H1 (cell line): Measurements from ENCODE around the gene RFFL. TPM values are rescaled to one million over a fixed set of nuclear protein-coding genes. Genes with fewer than 3 reads are reported as not detected.

Source experiments
- CTCF ChIA-PET: fragments of 300-600 bp; sonication (Branson Sonifier 250); formaldehyde crosslinking; loops from one replicate; lab custom pipeline; 2021; ENCODE audit not compliant: partially characterized antibody; lab: Charles Lee
- POLR2A ChIA-PET: fragments of 300-600 bp; sonication (Branson Sonifier 250); formaldehyde crosslinking; loops from one replicate; lab custom pipeline; 2021; ENCODE audit warnings: inconsistent platforms; ENCODE audit not compliant: partially characterized antibody; lab: Charles Lee
- DNase-seq, 2 experiments: peaks; one replicate each; pipeline versions ENCODE4 v3.0.0 to v3.0.0-alpha.2; 2010 to 2022; ENCODE audit warnings: low spot score in 2 of 2, low read depth in 1 of 2, mixed read lengths in 1 of 2
- FAIRE-seq: peaks from 2 replicates; lab custom pipeline; 2011; peaks lifted over from hg19 to GRCh38; lab: Jason Lieb, UNC
- H2AFZ ChIP-seq: 2 replicates; pipeline ENCODE4 v1.8.1; 2012; ENCODE audit warnings: low read length, inconsistent platforms
- H2AK5ac ChIP-seq: 2 replicates; pipeline ENCODE4 v1.6.1; 2013; ENCODE audit warnings: low read depth, low read length
- H2BK120ac ChIP-seq: replicated peaks from 2 replicates; pipeline ENCODE3; 2013; ENCODE audit warnings: low read depth, low read length, inconsistent platforms
- H2BK12ac ChIP-seq: 2 replicates; pipeline ENCODE4 v1.6.1; 2013; ENCODE audit warnings: low read depth, low read length
- H2BK15ac ChIP-seq: 2 replicates; pipeline ENCODE4 v1.6.1; 2013; ENCODE audit warnings: low read length
- H2BK20ac ChIP-seq: 2 replicates; pipeline ENCODE4 v1.6.1; 2013; ENCODE audit warnings: low read length
- H2BK5ac ChIP-seq: 2 replicates; pipeline ENCODE4 v1.6.1; 2013; ENCODE audit warnings: low read depth, low read length
- H3K14ac ChIP-seq: 2 replicates; pipeline ENCODE4 v1.6.1; 2013; ENCODE audit warnings: inconsistent platforms; ENCODE audit not compliant: insufficient read length
- H3K18ac ChIP-seq: 2 replicates; pipeline ENCODE4 v1.6.1; 2013; ENCODE audit warnings: low read length; ENCODE audit errors: extremely low read depth
- H3K23ac ChIP-seq: 2 replicates; pipeline ENCODE4 v1.6.1; 2013; ENCODE audit warnings: inconsistent platforms; ENCODE audit not compliant: insufficient read length
- H3K23me2 ChIP-seq: 2 replicates; pipeline ENCODE4 v1.6.1; 2013; ENCODE audit warnings: low read depth, low read length
- H3K27ac ChIP-seq: 2 replicates; pipeline ENCODE4 v1.6.1; 2011; ENCODE audit warnings: low read depth, low read length, inconsistent platforms
- H3K27me3 ChIP-seq, 4 experiments: replicated peaks in 1 of 4; 1 replicate in 1 of 4; 2 replicates in 3 of 4; pipeline versions ENCODE4 v1.6.1 to v1.8.1; 2011 to 2013; ENCODE audit warnings: low read length in 3 of 4, mild to moderate bottlenecking in 3 of 4, inconsistent platforms in 2 of 4, mixed read lengths in 2 of 4, moderate library complexity in 1 of 4; ENCODE audit not compliant: control insufficient read depth in 3 of 4, insufficient read depth in 3 of 4; ENCODE audit errors: extremely low read depth in 1 of 4
- H3K36me3 ChIP-seq, 4 experiments: 2 replicates each; pipeline versions ENCODE4 v1.6.1 to v1.8.1; 2011 to 2013; ENCODE audit warnings: mild to moderate bottlenecking in 4 of 4, low read length in 3 of 4, moderate library complexity in 2 of 4, control low read depth in 1 of 4, inconsistent platforms in 1 of 4; ENCODE audit not compliant: insufficient read depth in 4 of 4, control insufficient read depth in 2 of 4
- H3K4ac ChIP-seq: replicated peaks from 2 replicates; pipeline ENCODE3; 2013; ENCODE audit warnings: low read length, low read depth, mixed read lengths, inconsistent platforms; ENCODE audit not compliant: insufficient read length
- H3K4me1 ChIP-seq, 4 experiments: replicated peaks in 1 of 4; 1 replicate in 1 of 4; 2 replicates in 3 of 4; pipeline versions ENCODE4 v1.6.1 to v1.8.1; 2011 to 2013; ENCODE audit warnings: low read length in 3 of 4, inconsistent platforms in 2 of 4, mixed read lengths in 1 of 4; ENCODE audit not compliant: insufficient read depth in 4 of 4, control insufficient read depth in 3 of 4
- H3K4me2 ChIP-seq, 2 experiments: 2 replicates each; pipeline versions ENCODE4 v1.6.1 to v1.8.1; 2011 to 2013; ENCODE audit warnings: low read depth in 2 of 2, low read length in 2 of 2, control low read depth in 1 of 2, inconsistent platforms in 1 of 2, mild to moderate bottlenecking in 1 of 2; ENCODE audit not compliant: insufficient read depth in 1 of 2
- H3K4me3 ChIP-seq, 4 experiments: fragments of 200-600, 300-600 bp in 1 of 4; sonication (generic), shearing (Covaris generic), sonication (Bioruptor Twin) in 1 of 4; 2 replicates each; pipeline versions ENCODE4 v1.5.1 to v1.8.1; 2011 to 2016; ENCODE audit warnings: low read length in 4 of 4, low read depth in 3 of 4, control low read depth in 2 of 4, inconsistent platforms in 2 of 4, mild to moderate bottlenecking in 2 of 4, mixed read lengths in 1 of 4, moderate library complexity in 1 of 4; ENCODE audit not compliant: insufficient read depth in 2 of 4; ENCODE audit errors: extremely low read depth in 1 of 4
- H3K56ac ChIP-seq: replicated peaks from 2 replicates; pipeline ENCODE3; 2013; ENCODE audit warnings: low read depth, mild to moderate bottlenecking, mixed read lengths, low read length, inconsistent platforms; ENCODE audit not compliant: insufficient read length
- H3K79me1 ChIP-seq: 2 replicates; pipeline ENCODE4 v1.6.1; 2013; ENCODE audit warnings: low read depth, low read length, control low read depth
- H3K79me2 ChIP-seq, 2 experiments: 2 replicates each; pipeline versions ENCODE4 v1.6.1 to v1.8.1; 2012 to 2013; ENCODE audit warnings: low read length in 2 of 2, mild to moderate bottlenecking in 2 of 2, inconsistent platforms in 1 of 2; ENCODE audit not compliant: insufficient read depth in 2 of 2, control insufficient read depth in 1 of 2
- H3K9ac ChIP-seq, 4 experiments: replicated peaks in 1 of 4; 1 replicate in 1 of 4; 2 replicates in 3 of 4; pipeline versions ENCODE4 v1.6.1 to v1.8.1; 2011 to 2013; ENCODE audit warnings: low read depth in 3 of 4, low read length in 3 of 4, control low read depth in 2 of 4, mild to moderate bottlenecking in 2 of 4, moderate library complexity in 2 of 4, inconsistent platforms in 1 of 4; ENCODE audit errors: extremely low read depth in 1 of 4
- H3K9me3 ChIP-seq, 2 experiments: 2 replicates each; pipeline versions ENCODE4 v1.6.1 to v1.8.1; 2012 to 2013; ENCODE audit warnings: mild to moderate bottlenecking in 2 of 2, moderate library complexity in 2 of 2, control low read depth in 1 of 2, inconsistent platforms in 1 of 2, low read depth in 1 of 2, low read length in 1 of 2, mixed read lengths in 1 of 2; ENCODE audit not compliant: insufficient read depth in 2 of 2
- H4K20me1 ChIP-seq, 2 experiments: replicated peaks in 1 of 2; 2 replicates each; pipeline versions ENCODE3 to v1.8.1; 2011 to 2013; ENCODE audit warnings: inconsistent platforms in 2 of 2, low read length in 2 of 2, mild to moderate bottlenecking in 1 of 2; ENCODE audit not compliant: insufficient read depth in 2 of 2, control insufficient read depth in 1 of 2
- H4K5ac ChIP-seq: 2 replicates; pipeline ENCODE4 v1.6.1; 2013; ENCODE audit warnings: low read length, low read depth, mixed read lengths, inconsistent platforms; ENCODE audit not compliant: insufficient read length
- H4K8ac ChIP-seq: 2 replicates; pipeline ENCODE4 v1.8.0; 2013; ENCODE audit warnings: mild to moderate bottlenecking, moderate library complexity, low read length, inconsistent platforms; ENCODE audit not compliant: insufficient read depth; ENCODE audit errors: extremely low read depth
- H4K91ac ChIP-seq: replicated peaks from 2 replicates; pipeline ENCODE3; 2013; ENCODE audit warnings: low read length, mixed read lengths, inconsistent platforms; ENCODE audit not compliant: insufficient read length
- CHD1 ChIP-seq: IDR thresholded peaks from 2 replicates; pipeline ENCODE4 v1.6.1; 2012; ENCODE audit warnings: low read depth, low read length, improper control_type of control experiment
- EZH2 ChIP-seq: fragments of 200-600 bp; sonication (generic); IDR thresholded peaks from 2 replicates; pipeline ENCODE4 v1.7.1; 2012; ENCODE audit warnings: low read depth, mild to moderate bottlenecking, moderate library complexity, low read length, inconsistent platforms; ENCODE audit not compliant: severe bottlenecking
- GABPA ChIP-seq: IDR thresholded peaks from 2 replicates; pipeline ENCODE4 v1.6.1; 2011; ENCODE audit warnings: mild to moderate bottlenecking, low read length, moderate library complexity, borderline replicate concordance; ENCODE audit not compliant: insufficient read depth
- GTF2F1 ChIP-seq: IDR thresholded peaks from 2 replicates; pipeline ENCODE4 v1.6.1; 2012; ENCODE audit warnings: low read depth, low read length, improper control_type of control experiment, borderline replicate concordance
- HDAC6 ChIP-seq: IDR thresholded peaks from one replicate; pipeline ENCODE4 v1.7.1; 2012; ENCODE audit warnings: low read depth, mild to moderate bottlenecking, inconsistent platforms, low read length, moderate library complexity
- NANOG ChIP-seq: IDR thresholded peaks from 2 replicates; pipeline ENCODE4 v1.6.1; 2011; ENCODE audit warnings: low read length, low read depth, mild to moderate bottlenecking, inconsistent platforms; ENCODE audit not compliant: insufficient read depth, poor library complexity, severe bottlenecking
- SIRT6 ChIP-seq: IDR thresholded peaks from one replicate; pipeline ENCODE4 v1.7.1; 2012; ENCODE audit warnings: low read length, inconsistent platforms
- TAF1 ChIP-seq: IDR thresholded peaks from 2 replicates; pipeline ENCODE4 v1.6.1; 2011; ENCODE audit warnings: mild to moderate bottlenecking, low read depth, low read length
- TCF12 ChIP-seq: IDR thresholded peaks from 2 replicates; pipeline ENCODE4 v1.6.1; 2011; ENCODE audit warnings: low read depth, mild to moderate bottlenecking, low read length
- WGBS, 2 experiments: shearing (Covaris generic) in 1 of 2; methylation state at CpG; one replicate each; pipeline versions ENCODE4 v1.1.6 to v1.1.7; 2013 to 2015; ENCODE audit warnings: low lambda C conversion rate in 2 of 2, mixed read lengths in 2 of 2, inconsistent platforms in 1 of 2, low coverage in 1 of 2, missing lambda C conversion rate in 1 of 2; ENCODE audit not compliant: insufficient replicate concordance in 2 of 2, insufficient coverage in 1 of 2, insufficient read length in 1 of 2; ENCODE audit errors: extremely low coverage in 1 of 2, missing lambda C conversion rate in 1 of 2; 5-methylcytosine and 5-hydroxymethylcytosine counted together
- polyA plus RNA-seq, 7 experiments: library from polyadenylated mRNA; depleted of rRNA in 3 of 7; stranded (reverse) in 5 of 7; unstranded in 2 of 7; fragments of >200 nt in 5 of 7; fragments of 200-250 nt in 2 of 7; gene quantifications; 1 replicate in 5 of 7; 2 replicates in 1 of 7; 4 replicates in 1 of 7; pipeline versions ENCODE4 v1.2.1 to v1.2.3, GENCODE V29; 2011 to 2013; ENCODE audit warnings: missing spikeins in 2 of 7, mixed read lengths in 2 of 7
- total RNA-seq: library from RNA; stranded (reverse); fragmentation: NEBNext Ultra II Directional; extraction: Animal tissue kit (Norgen Biotek cat#: 25700); gene quantifications from 2 replicates; pipeline ENCODE4 v1.2.1, GENCODE V29; 2021
- TF ChIP-seq, protein P1 (sequence below), 3 experiments: IDR thresholded peaks; 1 replicate in 2 of 3; 2 replicates in 1 of 3; pipeline versions ENCODE4 v1.5.1 to v1.6.1; 2011; ENCODE audit warnings: low read length in 3 of 3, mild to moderate bottlenecking in 3 of 3, inconsistent platforms in 2 of 3, low read depth in 1 of 3, moderate library complexity in 1 of 3; ENCODE audit not compliant: insufficient read depth in 1 of 3; ENCODE audit errors: control extremely low read depth in 1 of 3

RFFL gene
- total and polyA plus RNA-seq, 2 of the 8 experiments (the other 6 are each of a cell fraction or from before 2014, with no cell fraction given), result 14.0 to 24.5 TPM

- Histone ChIP-seq H3K4me1 (no peaks in the 10 kb centered on the region), H4K20me1 (no peaks in the 10 kb centered on the region), H2BK120ac (no peak overlapping the region), H4K8ac (no peak overlapping the region), H2AFZ (no peak overlapping the region), H3K9me3 (no peaks in the 10 kb centered on the region), H3K36me3 (no peaks in the 10 kb centered on the region), H3K27ac (no peak overlapping the region), H2BK15ac (no peak overlapping the region), H3K9ac (0 out of 7 replicates have a peak overlapping the region, but pooled peaks of 1 of the 4 experiments have one; percentile 21), H3K23ac (peak overlapping the region; percentile 73), H3K4ac (peak overlapping the region; percentile 69), H4K5ac (no peak overlapping the region), H3K27me3 (no peaks in the 10 kb centered on the region), H3K4me3 (no peak overlapping the region), H3K14ac (no peak overlapping the region), H2BK5ac (no peak overlapping the region), H2BK12ac (no peak overlapping the region), H3K18ac (no peak overlapping the region), H3K79me1 (no peaks in the 10 kb centered on the region), H4K91ac (no peak overlapping the region), H3K56ac (no peak overlapping the region), H2AK5ac (no peak overlapping the region), H3K79me2 (no peaks in the 10 kb centered on the region), H3K4me2 (no peak overlapping the region), H2BK20ac (no peak overlapping the region), H3K23me2 (no peaks in the 10 kb centered on the region; the same call in 1 of the 2 replicates)
- no peak for FAIRE-seq
- ChIA-PET POLR2A (no interaction called here), CTCF (interaction anchor here (1.0 kb wide), 3 partner anchors 11 to 93 kb away, joined by 3 to 4 read pairs (median 3); no protein-coding TSS in a partner anchor)
- WGBS, 2 experiments, result 85% methylated on average over 3 of the region's 3 CpGs; no CpG with 5 or more reads in 1 of the 2 experiments
- no peak for DNase-seq
- TF ChIP-seq EZH2 (no peak), TAF1 (no peak), TCF12 (no peak), NANOG (no peak), CHD1 (no peak), GTF2F1 (no peak), GABPA (no peak), SIRT6 (no peak), HDAC6 (no peak)
- TF ChIP-seq, protein P1, sequence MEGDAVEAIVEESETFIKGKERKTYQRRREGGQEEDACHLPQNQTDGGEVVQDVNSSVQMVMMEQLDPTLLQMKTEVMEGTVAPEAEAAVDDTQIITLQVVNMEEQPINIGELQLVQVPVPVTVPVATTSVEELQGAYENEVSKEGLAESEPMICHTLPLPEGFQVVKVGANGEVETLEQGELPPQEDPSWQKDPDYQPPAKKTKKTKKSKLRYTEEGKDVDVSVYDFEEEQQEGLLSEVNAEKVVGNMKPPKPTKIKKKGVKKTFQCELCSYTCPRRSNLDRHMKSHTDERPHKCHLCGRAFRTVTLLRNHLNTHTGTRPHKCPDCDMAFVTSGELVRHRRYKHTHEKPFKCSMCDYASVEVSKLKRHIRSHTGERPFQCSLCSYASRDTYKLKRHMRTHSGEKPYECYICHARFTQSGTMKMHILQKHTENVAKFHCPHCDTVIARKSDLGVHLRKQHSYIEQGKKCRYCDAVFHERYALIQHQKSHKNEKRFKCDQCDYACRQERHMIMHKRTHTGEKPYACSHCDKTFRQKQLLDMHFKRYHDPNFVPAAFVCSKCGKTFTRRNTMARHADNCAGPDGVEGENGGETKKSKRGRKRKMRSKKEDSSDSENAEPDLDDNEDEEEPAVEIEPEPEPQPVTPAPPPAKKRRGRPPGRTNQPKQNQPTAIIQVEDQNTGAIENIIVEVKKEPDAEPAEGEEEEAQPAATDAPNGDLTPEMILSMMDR (IDR thresholded peaks at IDR 0.05; ENCODE audit: control extremely low read depth in 1 of 3, insufficient read depth in 1 of 3, low read depth in 1 of 3, low read length in 3 of 3), result no peak
Observed at GRCh38 chr17:35048685-35049379, 14.7 kb downstream of the RFFL start.
